HepG2 (cell line): ENCODE measurements around the gene PTH2. TPM values are rescaled to one million over a fixed set of nuclear protein-coding genes. Genes with fewer than 3 reads are reported as not detected.
A peak's percentile ranks its signal among the peaks of the same experiment; 100 is the strongest.

Experiments used
- FOXJ3 ChIP-seq: sonication (generic); formaldehyde crosslinking; IDR thresholded peaks from 2 replicates; pipeline ENCODE4 v1.4.0; 2020; ENCODE audit warnings: missing genetic modification reagents, mild to moderate bottlenecking, borderline replicate concordance
- HNRNPK ChIP-seq: fragments of 200-400 bp; formaldehyde crosslinking; IDR thresholded peaks from 2 replicates; pipeline ENCODE4 v1.6.1; 2018; ENCODE audit warnings: low read length, low read depth, moderate library complexity, mild to moderate bottlenecking; ENCODE audit not compliant: poor library complexity, severe bottlenecking
- NKX3-1 ChIP-seq: sonication (generic); formaldehyde crosslinking; IDR thresholded peaks from 2 replicates; pipeline ENCODE4 v1.5.0; 2020; ENCODE audit warnings: missing genetic modification reagents
- RBM39 ChIP-seq: fragments of 200-400 bp; formaldehyde crosslinking; IDR thresholded peaks from one replicate; pipeline ENCODE4 v1.6.1; 2018; ENCODE audit warnings: antibody characterized with exemption, mild to moderate bottlenecking, low read depth, low read length; ENCODE audit not compliant: poor library complexity, severe bottlenecking
- RFX3 ChIP-seq: IDR thresholded peaks from 2 replicates; pipeline ENCODE4 v1.6.1; 2016; ENCODE audit warnings: missing biosample characterization, missing genetic modification reagents
- SETDB1 ChIP-seq: sonication (generic); formaldehyde crosslinking; IDR thresholded peaks from 2 replicates; pipeline ENCODE4 v1.5.1; 2020; ENCODE audit warnings: missing genetic modification reagents, mild to moderate bottlenecking, borderline replicate concordance
- TCF7 ChIP-seq: sonication (generic); IDR thresholded peaks from 2 replicates; pipeline ENCODE4 v1.6.1; 2016; ENCODE audit warnings: antibody characterized with exemption, low read depth
- TSC22D2 ChIP-seq: sonication (generic); formaldehyde crosslinking; IDR thresholded peaks from 2 replicates; pipeline ENCODE4 v1.5.1; 2020; ENCODE audit warnings: missing genetic modification reagents, mild to moderate bottlenecking, borderline replicate concordance
- ZBTB4 ChIP-seq: sonication (generic); formaldehyde crosslinking; IDR thresholded peaks from 2 replicates; pipeline ENCODE4 v1.4.0; 2020; ENCODE audit warnings: missing genetic modification reagents, mild to moderate bottlenecking, borderline replicate concordance
- ZMAT3 ChIP-seq: sonication (generic); formaldehyde crosslinking; conservative IDR thresholded peaks from 2 replicates; pipeline ENCODE4 v1.7.0; 2021; ENCODE audit warnings: missing genetic modification reagents
- ZNF136 ChIP-seq: sonication (generic); formaldehyde crosslinking; IDR thresholded peaks from 2 replicates; pipeline ENCODE4 v1.8.1; 2022; ENCODE audit warnings: low read depth, mild to moderate bottlenecking, moderate library complexity, missing genetic modification reagents
- ZNF224 ChIP-seq: sonication (generic); formaldehyde crosslinking; IDR thresholded peaks from 2 replicates; pipeline ENCODE4 v1.5.0; 2020; ENCODE audit warnings: mild to moderate bottlenecking, missing genetic modification reagents
- ZNF337 ChIP-seq: sonication (generic); formaldehyde crosslinking; IDR thresholded peaks from 2 replicates; pipeline ENCODE4 v1.5.1; 2020; ENCODE audit warnings: missing genetic modification reagents, low read depth, mild to moderate bottlenecking, borderline replicate concordance
- ZNF562 ChIP-seq: sonication (generic); formaldehyde crosslinking; IDR thresholded peaks from 2 replicates; pipeline ENCODE4 v1.8.0; 2022; ENCODE audit warnings: missing genetic modification reagents, borderline replicate concordance
- ZNF564 ChIP-seq: sonication (generic); formaldehyde crosslinking; IDR thresholded peaks from 2 replicates; pipeline ENCODE4 v1.8.1; 2023; ENCODE audit warnings: mild to moderate bottlenecking, missing genetic modification reagents
- ZNF879 ChIP-seq: sonication (generic); formaldehyde crosslinking; IDR thresholded peaks from 2 replicates; pipeline ENCODE4 v1.8.1; 2023; ENCODE audit warnings: missing genetic modification reagents
- polyA plus RNA-seq, 8 experiments: library from polyadenylated mRNA; depleted of rRNA in 3 of 8; stranded (reverse) in 7 of 8; unstranded in 1 of 8; fragments of >200 nt; fragmentation: Illumina TruSeq in 4 of 8; extraction: Trizol in 4 of 8; gene quantifications; 2 replicates each; pipeline versions ENCODE4 v1.2.1 to v1.2.3, GENCODE V29; 2011 to 2016; ENCODE audit warnings: low read depth in 4 of 8, missing spikeins in 1 of 8, mixed read lengths in 1 of 8; ENCODE audit not compliant: insufficient read depth in 1 of 8
- total RNA-seq, 5 experiments: library from RNA; depleted of rRNA; stranded (reverse); fragments of >200 nt; fragmentation: Illumina TruSeq; extraction: Trizol; gene quantifications; 2 replicates each; pipeline ENCODE4 v1.2.3, GENCODE V29; 2016; ENCODE audit warnings: low read depth in 1 of 5
- TF ChIP-seq, protein P1 (sequence below): sonication (generic); formaldehyde crosslinking; conservative IDR thresholded peaks from 2 replicates; pipeline ENCODE4 v1.8.0; 2022; ENCODE audit warnings: low read depth, missing genetic modification reagents
- TF ChIP-seq, protein P2 (sequence below): sonication (generic); formaldehyde crosslinking; conservative IDR thresholded peaks from 2 replicates; pipeline ENCODE4 v1.4.0; 2020; ENCODE audit warnings: missing genetic modification reagents
- TF ChIP-seq, protein P3 (sequence below): sonication (generic); formaldehyde crosslinking; IDR thresholded peaks from 2 replicates; pipeline ENCODE4 v1.8.0; 2022; ENCODE audit warnings: missing genetic modification reagents, low read depth, mild to moderate bottlenecking, borderline replicate concordance

PTH2 gene
- total and polyA plus RNA-seq, 2 of the 13 experiments (the other 11 are each of a cell fraction or from before 2014, with no cell fraction given), result not detected

GRCh38 chr19:49451430-49452181 lies 28.4 kb upstream of the PTH2 start, which contains the start of gene PIH1D1 (continued):
- TF ChIP-seq HNRNPK (no peak), RFX3 (no peak), SETDB1 (no peak), ZBTB4 (no peak), TSC22D2 (peak; percentile 76; the same call in 1 of the 2 replicates), NKX3-1 (CRISPR knock-in tag) (no peak), ZMAT3 (CRISPR knock-in tag) (peak; percentile 47; the same call in 1 of the 2 replicates), ZNF879 (no peak), TCF7 (no peak), ZNF337 (CRISPR knock-in tag) (no peak), FOXJ3 (no peak), ZNF136 (CRISPR knock-in tag) (peak; percentile 56; the same call in 1 of the 2 replicates), ZNF224 (CRISPR knock-in tag) (no peak), RBM39 (no peak), ZNF562 (CRISPR knock-in tag) (no peak), ZNF564 (CRISPR knock-in tag) (0 out of 2 replicates have a peak, but pooled peaks have one; percentile 29)
- TF ChIP-seq, protein P1, sequence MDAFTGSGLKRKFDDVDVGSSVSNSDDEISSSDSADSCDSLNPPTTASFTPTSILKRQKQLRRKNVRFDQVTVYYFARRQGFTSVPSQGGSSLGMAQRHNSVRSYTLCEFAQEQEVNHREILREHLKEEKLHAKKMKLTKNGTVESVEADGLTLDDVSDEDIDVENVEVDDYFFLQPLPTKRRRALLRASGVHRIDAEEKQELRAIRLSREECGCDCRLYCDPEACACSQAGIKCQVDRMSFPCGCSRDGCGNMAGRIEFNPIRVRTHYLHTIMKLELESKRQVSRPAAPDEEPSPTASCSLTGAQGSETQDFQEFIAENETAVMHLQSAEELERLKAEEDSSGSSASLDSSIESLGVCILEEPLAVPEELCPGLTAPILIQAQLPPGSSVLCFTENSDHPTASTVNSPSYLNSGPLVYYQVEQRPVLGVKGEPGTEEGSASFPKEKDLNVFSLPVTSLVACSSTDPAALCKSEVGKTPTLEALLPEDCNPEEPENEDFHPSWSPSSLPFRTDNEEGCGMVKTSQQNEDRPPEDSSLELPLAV (CRISPR knock-in tag), result no peak
- TF ChIP-seq, protein P2, sequence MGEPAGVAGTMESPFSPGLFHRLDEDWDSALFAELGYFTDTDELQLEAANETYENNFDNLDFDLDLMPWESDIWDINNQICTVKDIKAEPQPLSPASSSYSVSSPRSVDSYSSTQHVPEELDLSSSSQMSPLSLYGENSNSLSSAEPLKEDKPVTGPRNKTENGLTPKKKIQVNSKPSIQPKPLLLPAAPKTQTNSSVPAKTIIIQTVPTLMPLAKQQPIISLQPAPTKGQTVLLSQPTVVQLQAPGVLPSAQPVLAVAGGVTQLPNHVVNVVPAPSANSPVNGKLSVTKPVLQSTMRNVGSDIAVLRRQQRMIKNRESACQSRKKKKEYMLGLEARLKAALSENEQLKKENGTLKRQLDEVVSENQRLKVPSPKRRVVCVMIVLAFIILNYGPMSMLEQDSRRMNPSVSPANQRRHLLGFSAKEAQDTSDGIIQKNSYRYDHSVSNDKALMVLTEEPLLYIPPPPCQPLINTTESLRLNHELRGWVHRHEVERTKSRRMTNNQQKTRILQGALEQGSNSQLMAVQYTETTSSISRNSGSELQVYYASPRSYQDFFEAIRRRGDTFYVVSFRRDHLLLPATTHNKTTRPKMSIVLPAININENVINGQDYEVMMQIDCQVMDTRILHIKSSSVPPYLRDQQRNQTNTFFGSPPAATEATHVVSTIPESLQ (CRISPR knock-in tag), result no peak
- TF ChIP-seq, protein P3, sequence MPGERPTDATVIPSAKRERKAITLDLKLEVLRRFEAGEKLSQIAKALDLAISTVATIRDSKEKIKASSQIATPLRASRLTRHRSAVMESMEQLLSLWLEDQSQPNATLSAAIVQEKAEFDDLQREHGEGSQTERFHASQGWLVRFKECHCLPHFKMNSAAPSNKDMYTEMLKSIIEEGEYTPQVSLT, result no peak
